BLaER1 treated with 17β-estradiol and CSF1 and Interleukin-3, amounts not matched to agents 10 nM and 100 nM (cell line): ENCODE results near the gene NUDCD2.
"Not testable (repeated sequence)": the region's sequence is repeated elsewhere in the genome, so short reads cannot be mapped to it uniquely, and the experiment has no call there.

ENCODE experiments used
- H3K27ac ChIP-seq, 11 experiments: shearing (Covaris generic); formaldehyde crosslinking; 2 replicates each; pipeline ENCODE4 v1.8.1; 2022
- H3K27me3 ChIP-seq, 11 experiments: shearing (Covaris generic); formaldehyde crosslinking; 2 replicates each; pipeline ENCODE4 v1.8.1; 2022
- H3K36me3 ChIP-seq, 11 experiments: shearing (Covaris generic); formaldehyde crosslinking; 2 replicates each; pipeline ENCODE4 v1.8.1; 2022
- H3K4me1 ChIP-seq, 10 experiments: shearing (Covaris generic); formaldehyde crosslinking; 2 replicates each; pipeline ENCODE4 v1.8.1; 2022
- H3K4me2 ChIP-seq, 11 experiments: shearing (Covaris generic); formaldehyde crosslinking; 2 replicates each; pipeline ENCODE4 v1.8.1; 2022
- H3K4me3 ChIP-seq, 10 experiments: shearing (Covaris generic); formaldehyde crosslinking; 2 replicates each; pipeline ENCODE4 v1.8.1; 2022
- H3K9ac ChIP-seq, 11 experiments: shearing (Covaris generic); formaldehyde crosslinking; 2 replicates each; pipeline ENCODE4 v1.8.1; 2022
- H3K9me3 ChIP-seq, 11 experiments: shearing (Covaris generic); formaldehyde crosslinking; replicated peaks in 1 of 11; 2 replicates each; pipeline ENCODE4 v1.8.1; 2022
- H4K20me1 ChIP-seq, 11 experiments: shearing (Covaris generic); formaldehyde crosslinking; 2 replicates each; pipeline ENCODE4 v1.8.1; 2022
- Cebpa-rat ChIP-seq, 11 experiments: shearing (Covaris generic); IDR thresholded peaks; 2 replicates each; pipeline ENCODE4 v1.8.1; 2022

NUDCD2 gene

DNA sequence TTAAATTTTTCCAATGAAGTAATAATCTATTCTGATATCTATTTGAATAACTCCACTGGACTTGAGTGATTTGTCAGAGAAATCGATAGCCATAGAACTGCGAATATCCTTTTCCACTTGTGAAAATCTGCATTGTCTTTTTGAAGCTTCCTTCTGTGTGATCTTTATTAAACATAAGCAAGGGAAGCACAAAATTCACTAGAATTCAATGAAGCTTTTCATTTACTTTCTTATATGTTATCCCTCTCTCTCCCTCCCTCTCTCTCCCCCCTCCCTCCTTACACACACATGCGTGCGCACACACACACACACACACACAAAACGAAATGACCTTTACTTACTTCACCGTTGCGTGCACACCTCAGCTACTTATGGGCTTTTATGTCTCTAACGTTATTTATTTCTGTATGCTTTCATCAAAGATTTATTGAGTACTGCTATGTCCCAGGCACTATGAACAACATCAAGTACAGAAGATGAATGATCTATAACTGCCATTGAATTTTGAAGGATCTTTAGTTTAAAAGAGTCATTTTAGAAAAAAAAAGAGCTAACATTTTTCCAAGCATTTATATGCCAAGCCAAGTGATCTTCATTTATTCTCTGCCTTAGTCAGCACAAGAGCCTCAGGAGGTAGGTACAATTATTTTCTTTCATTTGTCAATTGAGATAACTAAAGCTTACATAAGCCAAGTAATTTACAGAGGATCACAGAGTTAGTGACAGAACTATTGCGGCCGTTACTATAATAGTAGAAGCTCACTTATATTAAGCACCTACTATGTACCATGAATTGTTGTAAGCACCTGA lies 55.3 kb downstream of the NUDCD2 start:
- H3K27ac ChIP-seq = no peak overlapping the region
- TF ChIP-seq Cebpa-rat (IDR thresholded peaks at IDR 0.05) = no peak
- H4K20me1 ChIP-seq = no peaks in the 10 kb centered on the region

DNA sequence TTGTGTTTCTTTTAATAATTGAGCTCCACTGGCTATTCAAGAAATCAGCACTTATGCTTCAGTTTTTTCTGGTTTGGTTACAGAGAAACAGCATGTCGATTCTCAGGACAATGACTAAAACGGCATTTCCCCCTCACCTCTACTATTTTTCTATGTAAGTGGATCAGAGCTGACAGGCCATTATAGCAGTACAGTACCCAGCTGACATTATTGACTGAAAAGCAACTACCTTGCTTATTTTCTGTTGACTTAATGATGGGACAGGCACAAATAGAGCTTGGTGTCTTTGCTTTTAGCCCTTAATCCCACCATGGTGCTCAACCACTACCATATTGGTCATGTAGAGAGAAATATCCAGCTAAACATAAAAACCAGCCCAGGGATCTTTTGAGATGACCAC lies 57.9 kb downstream of the NUDCD2 start:
- no peaks in the 10 kb centered on the region for H3K9me3 ChIP-seq

More for the DNA sequence above, 55.3 kb downstream of the NUDCD2 start:
- no peak overlapping the region for H3K9ac ChIP-seq
- no peaks in the 10 kb centered on the region for H3K27me3 ChIP-seq
- no peak overlapping the region for H3K4me3 ChIP-seq
- H3K9me3 ChIP-seq = no peaks in the 10 kb centered on the region
- no peak overlapping the region for H3K4me2 ChIP-seq
- no peaks in the 10 kb centered on the region for H3K36me3 ChIP-seq
- H3K4me1 ChIP-seq = peaks cover 6 to 24% (median 17%) of the 10 kb centered on the region in 10 experiments; a peak in 19 of 20 replicates

DNA sequence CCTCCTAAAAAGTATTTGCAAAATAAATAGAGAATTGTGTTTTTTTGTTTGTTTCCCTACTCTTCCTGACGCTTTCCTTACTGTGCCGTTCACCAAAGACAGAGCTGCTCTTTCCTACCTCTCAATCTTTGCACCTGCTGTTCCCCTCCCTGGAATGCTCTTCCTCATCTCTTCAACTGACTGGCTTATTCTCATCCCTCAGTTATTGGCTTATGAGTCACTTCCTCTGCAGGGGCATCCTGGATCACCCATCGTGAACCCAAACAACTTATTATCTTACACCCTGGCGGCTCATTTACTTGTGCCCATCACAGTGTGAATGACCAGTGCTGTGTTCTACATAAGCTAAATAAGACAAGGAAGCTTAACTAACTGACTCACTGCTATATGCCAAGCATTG lies 58.6 kb downstream of the NUDCD2 start:
- Histone ChIP-seq H3K36me3 (no peaks in the 10 kb centered on the region), H4K20me1 (no peaks in the 10 kb centered on the region), H3K9ac (no peak overlapping the region), H3K4me2 (no peak overlapping the region), H3K4me1 (peaks cover 0 to 19% (median 8%) of the 10 kb centered on the region in 10 experiments; a peak in 10 of 20 replicates), H3K27ac (no peak overlapping the region), H3K4me3 (no peak overlapping the region), H3K27me3 (no peaks in the 10 kb centered on the region), H3K9me3 (no peaks in the 10 kb centered on the region)
- no peak for TF ChIP-seq Cebpa-rat (IDR thresholded peaks at IDR 0.05)

More for the DNA sequence above, 57.9 kb downstream of the NUDCD2 start:
- Histone ChIP-seq H3K4me1 (peaks cover under 1 to 20% (median 7%) of the 10 kb centered on the region in 10 experiments; a peak in 16 of 20 replicates), H3K4me3 (no peak overlapping the region), H4K20me1 (no peaks in the 10 kb centered on the region), H3K27ac (no peak overlapping the region), H3K36me3 (no peaks in the 10 kb centered on the region), H3K27me3 (no peaks in the 10 kb centered on the region), H3K4me2 (no peak overlapping the region), H3K9ac (no peak overlapping the region)
- TF ChIP-seq Cebpa-rat (IDR thresholded peaks at IDR 0.05) = no peak

DNA sequence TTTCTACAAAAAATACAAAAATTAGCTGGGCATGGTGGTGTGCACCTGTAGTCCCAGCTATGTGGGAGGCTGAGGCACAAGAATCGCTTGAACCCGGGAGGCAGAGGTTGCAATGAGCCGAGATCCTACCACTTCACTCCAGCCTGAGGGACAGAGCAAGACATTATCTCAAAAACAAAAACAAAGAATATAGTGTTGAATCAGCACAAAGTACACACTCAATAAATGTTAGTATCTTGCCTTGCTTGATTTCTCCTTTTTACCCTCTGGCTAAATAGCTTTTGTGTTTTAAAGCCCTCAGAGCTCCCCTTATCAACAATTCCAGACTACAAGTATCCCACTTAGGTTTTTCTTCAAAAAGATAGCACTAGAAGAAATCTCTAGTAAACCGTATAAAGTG lies 60.0 kb downstream of the NUDCD2 start:
- no peaks in the 10 kb centered on the region for H3K36me3 ChIP-seq
- H3K4me2 ChIP-seq = no peak overlapping the region
- no peaks in the 10 kb centered on the region for H4K20me1 ChIP-seq
- TF ChIP-seq Cebpa-rat (IDR thresholded peaks at IDR 0.05) = no peak
- no peaks in the 10 kb centered on the region for H3K9me3 ChIP-seq
- H3K27ac ChIP-seq = no peak overlapping the region
- H3K4me1 ChIP-seq = peaks cover 0 to 20% (median 8%) of the 10 kb centered on the region in 10 experiments; a peak in 10 of 20 replicates
- no peak overlapping the region for H3K4me3 ChIP-seq
- no peaks in the 10 kb centered on the region for H3K27me3 ChIP-seq
- no peak overlapping the region for H3K9ac ChIP-seq

DNA sequence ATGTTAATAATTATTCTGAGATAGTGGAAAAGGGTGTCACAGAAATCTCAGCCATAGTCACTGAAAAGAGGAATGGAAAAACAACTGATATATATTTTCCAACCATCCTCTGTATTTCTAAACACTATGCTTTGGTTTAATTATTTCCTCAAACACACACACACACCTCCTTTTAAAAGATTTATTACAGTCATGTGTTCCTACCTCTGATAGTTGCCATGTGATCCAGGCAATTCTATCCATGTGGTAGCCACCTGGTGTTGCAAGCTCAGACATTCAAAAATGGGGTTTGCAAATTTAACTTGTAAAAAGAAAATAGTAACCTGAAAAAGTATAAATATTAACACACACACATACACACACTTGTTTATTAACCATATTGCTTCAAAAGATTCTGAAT lies 62.5 kb downstream of the NUDCD2 start:
- Histone ChIP-seq H3K4me2 (peak overlapping the region in 5 of 11 experiments; percentile 18 to 53 (median 25); a peak in 8 of 22 replicates), H3K36me3 (no peaks in the 10 kb centered on the region), H3K27ac (no peak overlapping the region), H3K4me1 (peaks cover 0 to 20% (median 8%) of the 10 kb centered on the region in 10 experiments; a peak in 10 of 20 replicates), H3K9me3 (peaks cover 0 to 16% (median 4%) of the 10 kb centered on the region in 11 experiments; a peak in 6 of 22 replicates), H3K9ac (no peak overlapping the region), H4K20me1 (no peaks in the 10 kb centered on the region), H3K27me3 (no peaks in the 10 kb centered on the region), H3K4me3 (no peak overlapping the region)
- TF ChIP-seq Cebpa-rat (IDR thresholded peaks at IDR 0.05) = no peak

DNA sequence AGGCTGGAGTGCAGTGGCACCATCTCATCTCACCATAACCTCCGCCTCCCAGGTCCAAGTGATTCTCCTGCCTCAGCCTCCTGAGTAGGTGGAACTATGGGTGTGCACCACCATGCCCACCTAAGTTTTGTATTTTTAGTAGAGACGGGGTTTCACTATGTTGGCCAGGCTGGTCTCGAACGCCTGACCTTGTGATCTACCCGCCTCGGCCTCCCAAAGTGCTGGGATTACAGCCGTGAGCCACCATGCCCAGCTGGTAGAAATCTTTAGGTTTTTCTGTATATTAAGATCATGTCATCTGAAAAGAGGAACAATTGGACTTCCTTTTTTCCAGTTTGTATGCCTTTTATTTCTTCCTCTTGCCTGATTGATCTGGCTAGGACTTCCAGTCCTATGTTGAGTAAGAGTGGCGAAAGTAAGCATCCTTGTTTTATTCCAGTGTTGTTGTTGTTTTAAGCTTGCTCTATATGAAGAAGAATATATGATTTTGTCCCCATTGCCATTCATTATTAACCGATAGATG lies 63.0 kb downstream of the NUDCD2 start:
- H3K9me3 ChIP-seq = peaks cover 0 to 16% (median 4%) of the 10 kb centered on the region in 11 experiments; a peak in 6 of 22 replicates
- not testable (repeated sequence) for H3K27ac ChIP-seq, H3K27me3 ChIP-seq

More for the DNA sequence above, 63.0 kb downstream of the NUDCD2 start:
- Histone ChIP-seq H3K4me2 (peak overlapping the region in 5 of 11 experiments; percentile 18 to 53 (median 38); a peak in 10 of 22 replicates), H3K4me1 (peaks cover 0 to 20% (median 8%) of the 10 kb centered on the region in 10 experiments; a peak in 10 of 20 replicates)
- H3K36me3 ChIP-seq, H4K20me1 ChIP-seq, H3K9ac ChIP-seq, H3K4me3 ChIP-seq: not testable (repeated sequence)
